Stimulated activated CD4-positive, alpha-beta T cell treated with anti-CD3 and anti-CD28 coated beads, Interleukin-15, amount 100 ng/mL, for 24 hours (primary cell): ENCODE measurements around the gene ZNF143.
"Not testable (repeated sequence)": the region's sequence is repeated elsewhere in the genome, so short reads cannot be mapped to it uniquely, and the experiment has no call there.

Experiments
- DNase-seq: peaks from one replicate; pipeline ENCODE4 v3.0.0-alpha.2; 2020

The ZNF143 gene

GRCh38 chr11:9498457-9499078, 37.8 kb downstream of the ZNF143 start:
- no peak for DNase-seq

GRCh38 chr11:9506489-9507276, 45.9 kb downstream of the ZNF143 start:
- DNase-seq = peak; percentile 84

GRCh38 chr11:9507277-9507580, 46.4 kb downstream of the ZNF143 start:
- no peak for DNase-seq

GRCh38 chr11:9509041-9509440, 48.2 kb downstream of the ZNF143 start:
- DNase-seq = no peak

- no peak for DNase-seq
Measured at GRCh38 chr11:9512370-9513019, 51.7 kb downstream of the ZNF143 start.

GRCh38 chr11:9514576-9514975, 53.8 kb downstream of the ZNF143 start:
- not testable (repeated sequence) for DNase-seq

GRCh38 chr11:9516113-9516512, 55.3 kb downstream of the ZNF143 start:
- no peak for DNase-seq

GRCh38 chr11:9518835-9519410, 58.1 kb downstream of the ZNF143 start:
- no peak for DNase-seq

GRCh38 chr11:9524001-9524400, 63.2 kb downstream of the ZNF143 start:
- no peak for DNase-seq

GRCh38 chr11:9525116-9525515, 64.3 kb downstream of the ZNF143 start:
- DNase-seq = no peak

GRCh38 chr11:9527481-9528135, 66.8 kb downstream of the ZNF143 start:
- no peak for DNase-seq

GRCh38 chr11:9528136-9528501, 67.3 kb downstream of the ZNF143 start:
- DNase-seq = no peak

- no peak for DNase-seq
Measured at GRCh38 chr11:9528573-9529333, 67.9 kb downstream of the ZNF143 start.

- no peak for DNase-seq
Measured at GRCh38 chr11:9529334-9529650, 68.5 kb downstream of the ZNF143 start.

- no peak for DNase-seq
Measured at GRCh38 chr11:9530020-9530621, 69.3 kb downstream of the ZNF143 start.

- no peak for DNase-seq
Measured at GRCh38 chr11:9530901-9531625, 70.3 kb downstream of the ZNF143 start.

GRCh38 chr11:9533058-9533457, 72.2 kb downstream of the ZNF143 start:
- no peak for DNase-seq

GRCh38 chr11:9533736-9534473, 73.1 kb downstream of the ZNF143 start:
- DNase-seq = no peak

GRCh38 chr11:9535189-9535781, 74.5 kb downstream of the ZNF143 start:
- peak; percentile 89 for DNase-seq

GRCh38 chr11:9538548-9538947, 77.7 kb downstream of the ZNF143 start:
- DNase-seq = no peak
